ENCODE measurements around the gene EPB41L2.

DNA sequence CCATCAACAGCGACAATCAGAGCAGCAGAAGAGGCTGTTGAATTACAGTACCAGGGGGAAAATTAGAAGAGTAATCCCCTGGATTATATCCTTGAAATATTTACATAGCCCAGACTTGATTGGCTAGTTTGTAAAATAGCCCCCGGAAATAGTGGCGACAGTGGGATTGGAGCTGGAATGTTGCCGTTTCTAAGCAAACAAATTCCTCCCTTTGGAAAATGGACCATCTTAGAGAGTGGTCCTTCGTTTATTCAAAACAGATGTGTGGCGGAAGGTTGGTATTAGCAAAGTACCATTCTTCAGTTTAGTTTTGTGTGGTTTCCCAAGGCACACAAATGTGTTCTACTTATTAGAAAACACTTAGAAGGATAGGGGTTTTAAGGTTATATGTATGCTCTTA is 4.5 kb upstream of the EPB41L2 start:
- TF ChIP-seq, protein P1, sequence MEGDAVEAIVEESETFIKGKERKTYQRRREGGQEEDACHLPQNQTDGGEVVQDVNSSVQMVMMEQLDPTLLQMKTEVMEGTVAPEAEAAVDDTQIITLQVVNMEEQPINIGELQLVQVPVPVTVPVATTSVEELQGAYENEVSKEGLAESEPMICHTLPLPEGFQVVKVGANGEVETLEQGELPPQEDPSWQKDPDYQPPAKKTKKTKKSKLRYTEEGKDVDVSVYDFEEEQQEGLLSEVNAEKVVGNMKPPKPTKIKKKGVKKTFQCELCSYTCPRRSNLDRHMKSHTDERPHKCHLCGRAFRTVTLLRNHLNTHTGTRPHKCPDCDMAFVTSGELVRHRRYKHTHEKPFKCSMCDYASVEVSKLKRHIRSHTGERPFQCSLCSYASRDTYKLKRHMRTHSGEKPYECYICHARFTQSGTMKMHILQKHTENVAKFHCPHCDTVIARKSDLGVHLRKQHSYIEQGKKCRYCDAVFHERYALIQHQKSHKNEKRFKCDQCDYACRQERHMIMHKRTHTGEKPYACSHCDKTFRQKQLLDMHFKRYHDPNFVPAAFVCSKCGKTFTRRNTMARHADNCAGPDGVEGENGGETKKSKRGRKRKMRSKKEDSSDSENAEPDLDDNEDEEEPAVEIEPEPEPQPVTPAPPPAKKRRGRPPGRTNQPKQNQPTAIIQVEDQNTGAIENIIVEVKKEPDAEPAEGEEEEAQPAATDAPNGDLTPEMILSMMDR (IDR thresholded peaks at IDR 0.05) = no peak
- TF ChIP-seq SIN3A (IDR thresholded peaks at IDR 0.05; ENCODE audit: borderline replicate concordance, insufficient read depth, low read depth, low read length) (no peak), POLR2AphosphoS5 (IDR thresholded peaks at IDR 0.05; ENCODE audit: low read depth, low read length) (no peak), TCF7L2 (IDR thresholded peaks at IDR 0.05; ENCODE audit: low read depth, low read length) (no peak)
- TF ChIP-seq, protein P2, sequence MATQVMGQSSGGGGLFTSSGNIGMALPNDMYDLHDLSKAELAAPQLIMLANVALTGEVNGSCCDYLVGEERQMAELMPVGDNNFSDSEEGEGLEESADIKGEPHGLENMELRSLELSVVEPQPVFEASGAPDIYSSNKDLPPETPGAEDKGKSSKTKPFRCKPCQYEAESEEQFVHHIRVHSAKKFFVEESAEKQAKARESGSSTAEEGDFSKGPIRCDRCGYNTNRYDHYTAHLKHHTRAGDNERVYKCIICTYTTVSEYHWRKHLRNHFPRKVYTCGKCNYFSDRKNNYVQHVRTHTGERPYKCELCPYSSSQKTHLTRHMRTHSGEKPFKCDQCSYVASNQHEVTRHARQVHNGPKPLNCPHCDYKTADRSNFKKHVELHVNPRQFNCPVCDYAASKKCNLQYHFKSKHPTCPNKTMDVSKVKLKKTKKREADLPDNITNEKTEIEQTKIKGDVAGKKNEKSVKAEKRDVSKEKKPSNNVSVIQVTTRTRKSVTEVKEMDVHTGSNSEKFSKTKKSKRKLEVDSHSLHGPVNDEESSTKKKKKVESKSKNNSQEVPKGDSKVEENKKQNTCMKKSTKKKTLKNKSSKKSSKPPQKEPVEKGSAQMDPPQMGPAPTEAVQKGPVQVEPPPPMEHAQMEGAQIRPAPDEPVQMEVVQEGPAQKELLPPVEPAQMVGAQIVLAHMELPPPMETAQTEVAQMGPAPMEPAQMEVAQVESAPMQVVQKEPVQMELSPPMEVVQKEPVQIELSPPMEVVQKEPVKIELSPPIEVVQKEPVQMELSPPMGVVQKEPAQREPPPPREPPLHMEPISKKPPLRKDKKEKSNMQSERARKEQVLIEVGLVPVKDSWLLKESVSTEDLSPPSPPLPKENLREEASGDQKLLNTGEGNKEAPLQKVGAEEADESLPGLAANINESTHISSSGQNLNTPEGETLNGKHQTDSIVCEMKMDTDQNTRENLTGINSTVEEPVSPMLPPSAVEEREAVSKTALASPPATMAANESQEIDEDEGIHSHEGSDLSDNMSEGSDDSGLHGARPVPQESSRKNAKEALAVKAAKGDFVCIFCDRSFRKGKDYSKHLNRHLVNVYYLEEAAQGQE (IDR thresholded peaks at IDR 0.05; ENCODE audit: insufficient read depth in 1 of 2, low read depth in 2 of 2, low read length in 1 of 2) = no peak
